Activated CD8-positive, alpha-beta memory T cell treated with anti-CD3 and anti-CD28 coated beads, Interleukin-2, amount 10 ng/mL, durations not matched to agents 7 days and 5 days (primary cell): ENCODE data around the gene GOLGA8T. TPM values are rescaled to one million over a fixed set of nuclear protein-coding genes. Genes with fewer than 3 reads are reported as not detected.
"Not testable (repeated sequence)": the region's sequence is repeated elsewhere in the genome, so short reads cannot be mapped to it uniquely, and the experiment has no call there.

Experiments
- ATAC-seq: fragments of 150-1000 bp; cut with Tn5 transposase; one replicate; pipeline ENCODE4 v1.10.0; 2021; ENCODE audit warnings: moderate library complexity
- CTCF ChIA-PET: fragments of 350-600 bp; sonication (Branson Sonifier 250); formaldehyde crosslinking; loops from one replicate; lab custom pipeline; 2021; ENCODE audit warnings: antibody characterized with exemption; lab: Charles Lee
- DNase-seq: peaks from one replicate; pipeline ENCODE4 v3.0.0-alpha.2; 2020
- H3K27ac Mint-ChIP-seq: one replicate; pipeline ENCODE4 v1.8.0; 2021; ENCODE audit warnings: mild to moderate bottlenecking, mixed read lengths
- H3K27me3 Mint-ChIP-seq: one replicate; pipeline ENCODE4 v1.8.0; 2021; ENCODE audit warnings: mixed read lengths
- H3K36me3 Mint-ChIP-seq: one replicate; pipeline ENCODE4 v1.8.0; 2021; ENCODE audit warnings: mild to moderate bottlenecking, mixed read lengths
- H3K4me1 Mint-ChIP-seq: one replicate; pipeline ENCODE4 v1.8.0; 2021; ENCODE audit warnings: mixed read lengths
- H3K4me3 Mint-ChIP-seq: one replicate; pipeline ENCODE4 v1.8.0; 2021; ENCODE audit warnings: mild to moderate bottlenecking, moderate library complexity, mixed read lengths
- H3K9me3 Mint-ChIP-seq: one replicate; pipeline ENCODE4 v1.8.0; 2022; ENCODE audit warnings: low read depth, mixed read lengths
- total RNA-seq, 2 experiments: library from RNA; stranded (reverse); gene quantifications; one replicate each; pipeline ENCODE4 v1.2.3, GENCODE V29; 2021

GOLGA8T gene
- total RNA-seq, 2 experiments from 2014 or later = 0.47 to 0.77 TPM

- H3K27me3 Mint-ChIP-seq, H3K36me3 Mint-ChIP-seq, ATAC-seq, H3K27ac Mint-ChIP-seq, DNase-seq, H3K9me3 Mint-ChIP-seq, CTCF ChIA-PET, H3K4me1 Mint-ChIP-seq, H3K4me3 Mint-ChIP-seq: not testable (repeated sequence)
Measured at GRCh38 chr15:30171452-30171851, 36.6 kb downstream of the GOLGA8T start.

GRCh38 chr15:30173041-30173608 is 38.3 kb downstream of the GOLGA8T start:
- H3K9me3 Mint-ChIP-seq, H3K4me3 Mint-ChIP-seq, H3K27me3 Mint-ChIP-seq, CTCF ChIA-PET, H3K36me3 Mint-ChIP-seq, H3K4me1 Mint-ChIP-seq: not testable (repeated sequence)
- peak; percentile 83 for DNase-seq
- H3K27ac Mint-ChIP-seq = peak overlapping the region; percentile 1
- ATAC-seq = peak; percentile 79

GRCh38 chr15:30175291-30175690 is 40.4 kb downstream of the GOLGA8T start:
- H3K9me3 Mint-ChIP-seq, H3K36me3 Mint-ChIP-seq, H3K27ac Mint-ChIP-seq, CTCF ChIA-PET, H3K4me3 Mint-ChIP-seq, H3K27me3 Mint-ChIP-seq, H3K4me1 Mint-ChIP-seq, ATAC-seq, DNase-seq: not testable (repeated sequence)

- H3K27ac Mint-ChIP-seq, ATAC-seq, H3K9me3 Mint-ChIP-seq, H3K36me3 Mint-ChIP-seq, H3K4me1 Mint-ChIP-seq, H3K4me3 Mint-ChIP-seq, CTCF ChIA-PET, H3K27me3 Mint-ChIP-seq, DNase-seq: not testable (repeated sequence)
Measured at GRCh38 chr15:30176613-30177012, 41.8 kb downstream of the GOLGA8T start.

GRCh38 chr15:30179814-30180213 is 45.0 kb downstream of the GOLGA8T start:
- H3K27ac Mint-ChIP-seq, CTCF ChIA-PET, H3K27me3 Mint-ChIP-seq, H3K4me1 Mint-ChIP-seq, H3K4me3 Mint-ChIP-seq, H3K9me3 Mint-ChIP-seq, DNase-seq, H3K36me3 Mint-ChIP-seq: not testable (repeated sequence)
- ATAC-seq = peak; percentile 62

- CTCF ChIA-PET = not testable (repeated sequence)
Measured at GRCh38 chr15:30185495-30185894, 50.6 kb downstream of the GOLGA8T start.

GRCh38 chr15:30187429-30187828 is 52.6 kb downstream of the GOLGA8T start:
- H3K36me3 Mint-ChIP-seq = not testable (repeated sequence)

More at GRCh38 chr15:30185495-30185894, 50.6 kb downstream of the GOLGA8T start:
- not testable (repeated sequence) for H3K27ac Mint-ChIP-seq, DNase-seq, H3K4me1 Mint-ChIP-seq, H3K27me3 Mint-ChIP-seq, H3K9me3 Mint-ChIP-seq, H3K4me3 Mint-ChIP-seq, H3K36me3 Mint-ChIP-seq
- ATAC-seq = peak; percentile 23

GRCh38 chr15:30189754-30190153 is 54.9 kb downstream of the GOLGA8T start:
- H3K4me3 Mint-ChIP-seq, H3K4me1 Mint-ChIP-seq, DNase-seq, CTCF ChIA-PET, H3K27ac Mint-ChIP-seq, H3K9me3 Mint-ChIP-seq, H3K27me3 Mint-ChIP-seq, ATAC-seq, H3K36me3 Mint-ChIP-seq: not testable (repeated sequence)

More at GRCh38 chr15:30187429-30187828, 52.6 kb downstream of the GOLGA8T start:
- ATAC-seq, H3K4me1 Mint-ChIP-seq, DNase-seq, CTCF ChIA-PET, H3K9me3 Mint-ChIP-seq, H3K27me3 Mint-ChIP-seq, H3K4me3 Mint-ChIP-seq, H3K27ac Mint-ChIP-seq: not testable (repeated sequence)

- H3K27me3 Mint-ChIP-seq, H3K4me1 Mint-ChIP-seq, CTCF ChIA-PET, DNase-seq, H3K4me3 Mint-ChIP-seq, H3K36me3 Mint-ChIP-seq, H3K27ac Mint-ChIP-seq, H3K9me3 Mint-ChIP-seq, ATAC-seq: not testable (repeated sequence)
Measured at GRCh38 chr15:30191143-30191542, 56.3 kb downstream of the GOLGA8T start.

- CTCF ChIA-PET, H3K36me3 Mint-ChIP-seq, H3K4me3 Mint-ChIP-seq, DNase-seq, H3K27ac Mint-ChIP-seq, H3K9me3 Mint-ChIP-seq, H3K4me1 Mint-ChIP-seq, H3K27me3 Mint-ChIP-seq: not testable (repeated sequence)
- ATAC-seq = peak; percentile 17
Measured at GRCh38 chr15:30191639-30192038, 56.8 kb downstream of the GOLGA8T start.

GRCh38 chr15:30192119-30192745 is 57.4 kb downstream of the GOLGA8T start:
- H3K4me3 Mint-ChIP-seq, H3K4me1 Mint-ChIP-seq, CTCF ChIA-PET, H3K36me3 Mint-ChIP-seq, H3K27ac Mint-ChIP-seq, H3K27me3 Mint-ChIP-seq, DNase-seq, H3K9me3 Mint-ChIP-seq: not testable (repeated sequence)
- peak; percentile 72 for ATAC-seq

GRCh38 chr15:30192892-30193291 is 58.0 kb downstream of the GOLGA8T start:
- H3K27ac Mint-ChIP-seq, H3K36me3 Mint-ChIP-seq, CTCF ChIA-PET, H3K4me3 Mint-ChIP-seq, H3K4me1 Mint-ChIP-seq, H3K9me3 Mint-ChIP-seq, H3K27me3 Mint-ChIP-seq, DNase-seq, ATAC-seq: not testable (repeated sequence)
